IPS-18a (cell line): ENCODE data around the gene ANKFN1.

Experiments used
- H3K27ac ChIP-seq: one replicate; pipeline ENCODE4 v1.5.1; 2013; ENCODE audit warnings: low read length
- H3K27me3 ChIP-seq: one replicate; pipeline ENCODE4 v1.6.1; 2013; ENCODE audit warnings: mild to moderate bottlenecking, low read length; ENCODE audit not compliant: control insufficient read depth, insufficient read depth
- H3K36me3 ChIP-seq: one replicate; pipeline ENCODE4 v1.6.1; 2013; ENCODE audit warnings: low read depth, low read length; ENCODE audit not compliant: control insufficient read depth
- H3K4me1 ChIP-seq: one replicate; pipeline ENCODE4 v1.6.1; 2013; ENCODE audit warnings: low read depth, low read length; ENCODE audit not compliant: control insufficient read depth
- H3K4me3 ChIP-seq: one replicate; pipeline ENCODE4 v1.5.1; 2013; ENCODE audit warnings: low read length
- H3K9ac ChIP-seq: one replicate; pipeline ENCODE4 v1.6.1; 2013; ENCODE audit warnings: mild to moderate bottlenecking, low read length, moderate library complexity
- H3K9me3 ChIP-seq: one replicate; pipeline ENCODE4 v1.6.1; 2013; ENCODE audit warnings: low read depth, low read length; ENCODE audit not compliant: control insufficient read depth

ANKFN1 gene, protein sequence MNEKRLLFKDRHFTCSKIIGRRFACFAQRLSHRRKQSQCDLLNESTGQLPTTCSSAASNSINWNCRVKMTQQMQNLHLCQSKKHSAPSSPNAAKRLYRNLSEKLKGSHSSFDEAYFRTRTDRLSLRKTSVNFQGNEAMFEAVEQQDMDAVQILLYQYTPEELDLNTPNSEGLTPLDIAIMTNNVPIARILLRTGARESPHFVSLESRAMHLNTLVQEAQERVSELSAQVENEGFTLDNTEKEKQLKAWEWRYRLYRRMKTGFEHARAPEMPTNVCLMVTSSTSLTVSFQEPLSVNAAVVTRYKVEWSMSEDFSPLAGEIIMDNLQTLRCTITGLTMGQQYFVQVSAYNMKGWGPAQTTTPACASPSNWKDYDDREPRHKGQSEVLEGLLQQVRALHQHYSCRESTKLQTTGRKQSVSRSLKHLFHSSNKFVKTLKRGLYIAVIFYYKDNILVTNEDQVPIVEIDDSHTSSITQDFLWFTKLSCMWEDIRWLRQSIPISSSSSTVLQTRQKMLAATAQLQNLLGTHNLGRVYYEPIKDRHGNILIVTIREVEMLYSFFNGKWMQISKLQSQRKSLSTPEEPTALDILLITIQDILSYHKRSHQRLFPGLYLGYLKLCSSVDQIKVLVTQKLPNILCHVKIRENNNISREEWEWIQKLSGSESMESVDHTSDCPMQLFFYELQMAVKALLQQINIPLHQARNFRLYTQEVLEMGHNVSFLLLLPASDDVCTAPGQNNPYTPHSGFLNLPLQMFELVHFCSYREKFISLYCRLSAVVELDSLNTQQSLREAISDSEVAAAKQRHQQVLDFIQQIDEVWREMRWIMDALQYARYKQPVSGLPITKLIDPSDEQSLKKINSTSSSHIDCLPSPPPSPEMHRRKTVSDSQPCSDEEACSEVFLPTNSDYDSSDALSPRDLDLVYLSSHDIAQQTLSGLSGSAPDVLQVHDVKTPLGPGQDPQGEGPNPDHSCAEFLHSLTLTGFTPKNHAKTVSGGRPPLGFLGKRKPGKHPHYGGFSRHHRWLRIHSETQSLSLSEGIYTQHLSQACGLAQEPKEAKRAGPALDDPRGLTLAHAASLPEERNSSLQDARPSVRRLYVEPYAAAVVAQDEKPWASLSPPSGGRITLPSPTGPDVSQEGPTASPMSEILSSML

DNA sequence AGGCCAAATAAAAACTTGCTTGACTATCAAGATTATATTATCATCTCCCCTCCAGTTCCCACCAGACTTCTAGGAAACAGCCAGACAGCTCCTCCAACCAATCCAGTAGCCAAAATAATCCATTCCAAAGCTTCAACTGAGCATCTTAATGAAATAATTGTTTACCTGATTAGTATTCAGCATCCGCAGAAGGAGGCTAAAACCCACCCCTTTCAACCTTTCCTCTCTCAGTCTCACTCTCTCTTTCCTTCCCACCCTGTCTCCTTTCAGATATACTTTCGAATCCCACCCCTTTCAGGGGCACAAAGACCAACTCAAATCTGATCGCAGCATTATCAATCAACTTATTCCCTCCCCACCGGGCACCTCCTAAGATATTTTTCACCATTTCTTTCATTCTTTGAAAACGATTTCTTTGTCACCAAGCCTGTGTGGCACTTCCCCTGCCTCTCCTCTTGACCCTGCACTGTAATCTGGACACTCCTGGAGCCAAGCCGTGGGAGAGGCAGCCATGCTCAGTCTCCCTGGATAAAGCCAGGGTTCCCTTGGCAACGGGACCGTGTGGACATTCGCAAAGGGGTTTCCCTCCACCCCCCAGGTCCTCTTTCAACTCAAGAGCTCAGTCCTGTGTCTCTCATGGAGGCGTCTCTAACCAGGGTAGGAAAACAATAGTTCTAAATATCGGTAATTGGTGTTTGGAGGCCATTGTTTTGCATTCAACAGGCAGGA is at the start of gene ANKFN1:
TSS of gene ANKFN1 (plus strand) at position 602 of the 729 bp plus-strand sequence. CDS start 59,193 bp downstream, outside the sequence.
- Histone ChIP-seq H3K9me3 (no peaks in the 10 kb centered on the region), H3K9ac (no peak within 1 kb of the TSS), H3K27ac (no peak within 1 kb of the TSS), H3K36me3 (no peaks in the 10 kb centered on the region), H3K4me3 (no peak within 1 kb of the TSS), H3K4me1 (no peaks in the 10 kb centered on the region), H3K27me3 (no peaks in the 10 kb centered on the region)

- Histone ChIP-seq H3K9ac (no peak overlapping the region), H3K27me3 (no peaks in the 10 kb centered on the region), H3K4me1 (no peaks in the 10 kb centered on the region), H3K27ac (no peak overlapping the region), H3K9me3 (no peaks in the 10 kb centered on the region), H3K36me3 (no peaks in the 10 kb centered on the region), H3K4me3 (no peak overlapping the region)
Measured at GRCh38 chr17:56108811-56109284, 44.4 kb upstream of the ANKFN1 start.

- no peaks in the 10 kb centered on the region for H3K9me3 ChIP-seq
- H3K27ac ChIP-seq, result no peak overlapping the region
- H3K4me3 ChIP-seq, result no peak overlapping the region
- H3K9ac ChIP-seq, result no peak overlapping the region
- H3K27me3 ChIP-seq, result no peaks in the 10 kb centered on the region
- no peaks in the 10 kb centered on the region for H3K36me3 ChIP-seq
- no peaks in the 10 kb centered on the region for H3K4me1 ChIP-seq
Measured at GRCh38 chr17:56109836-56110235, 43.4 kb upstream of the ANKFN1 start.

- H3K36me3 ChIP-seq, result no peaks in the 10 kb centered on the region
- no peak overlapping the region for H3K9ac ChIP-seq
- H3K27ac ChIP-seq, result no peak overlapping the region
- H3K4me1 ChIP-seq, result no peaks in the 10 kb centered on the region
- no peak overlapping the region for H3K4me3 ChIP-seq
- no peaks in the 10 kb centered on the region for H3K9me3 ChIP-seq
- no peaks in the 10 kb centered on the region for H3K27me3 ChIP-seq
Measured at GRCh38 chr17:56110463-56111135, 42.7 kb upstream of the ANKFN1 start.

DNA sequence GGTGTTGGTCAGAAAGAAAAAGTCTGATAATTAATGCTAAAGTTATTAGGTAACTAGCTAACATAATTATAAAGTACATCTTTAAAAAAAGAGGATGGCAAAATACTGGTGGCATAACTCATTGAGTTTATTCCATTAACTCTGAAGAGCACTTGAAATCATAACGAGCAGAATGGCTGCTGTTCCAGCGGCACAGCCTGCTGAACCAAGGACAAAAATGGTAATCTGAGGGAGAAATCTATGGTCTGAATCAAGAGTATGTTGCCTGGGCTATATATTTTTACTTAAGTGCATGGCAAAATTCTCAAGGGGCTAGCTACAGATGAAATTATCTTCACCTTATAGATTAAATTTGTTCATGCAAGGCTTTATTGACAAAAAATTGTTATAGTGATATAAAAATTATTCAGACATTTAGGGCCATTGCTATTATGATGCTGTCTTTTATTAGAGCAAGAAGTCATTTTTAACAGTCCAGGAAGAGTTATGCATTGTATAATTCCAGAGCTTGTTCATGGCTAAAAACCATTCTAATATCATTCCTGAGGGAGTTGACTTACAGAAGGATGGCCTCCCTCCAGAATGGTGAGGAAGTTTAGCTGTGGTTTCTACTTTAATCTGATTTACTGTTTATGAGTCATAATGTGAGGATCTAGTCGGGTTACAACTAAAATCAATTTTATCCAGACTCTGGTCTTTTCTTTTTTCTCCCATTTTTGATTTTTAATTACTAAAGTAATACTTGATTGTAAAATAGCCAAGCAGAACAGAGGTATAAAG is 41.4 kb upstream of the ANKFN1 start:
- no peaks in the 10 kb centered on the region for H3K27me3 ChIP-seq
- H3K4me3 ChIP-seq, result no peak overlapping the region

GRCh38 chr17:56113486-56113885 is 39.8 kb upstream of the ANKFN1 start:
- no peak overlapping the region for H3K27ac ChIP-seq
- no peak overlapping the region for H3K9ac ChIP-seq
- no peaks in the 10 kb centered on the region for H3K36me3 ChIP-seq
- no peaks in the 10 kb centered on the region for H3K27me3 ChIP-seq
- no peak overlapping the region for H3K4me3 ChIP-seq
- H3K9me3 ChIP-seq, result no peaks in the 10 kb centered on the region
- H3K4me1 ChIP-seq, result no peaks in the 10 kb centered on the region

More for the DNA sequence above, 41.4 kb upstream of the ANKFN1 start:
- Histone ChIP-seq H3K27ac (no peak overlapping the region), H3K4me1 (no peaks in the 10 kb centered on the region), H3K9me3 (no peaks in the 10 kb centered on the region), H3K36me3 (no peaks in the 10 kb centered on the region), H3K9ac (no peak overlapping the region)

DNA sequence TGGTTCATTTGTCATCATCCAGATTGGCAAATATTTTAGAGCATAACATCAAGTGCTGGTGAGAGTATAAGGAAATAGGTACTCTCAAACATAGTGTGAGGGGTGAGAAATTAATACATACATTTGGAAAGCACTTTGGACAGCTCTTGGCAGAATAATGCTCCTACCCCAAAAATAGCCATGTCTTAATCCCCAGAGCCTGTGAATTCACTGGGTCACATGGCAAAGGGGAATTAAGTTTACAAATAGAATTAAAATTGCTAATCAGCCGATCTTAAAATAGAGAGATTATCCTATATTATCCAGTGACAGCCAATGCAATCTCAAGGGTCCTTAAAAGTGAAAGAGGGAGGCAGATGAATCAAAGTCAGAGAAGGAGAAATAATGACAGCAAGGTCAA is 38.8 kb upstream of the ANKFN1 start:
- Histone ChIP-seq H3K27me3 (no peaks in the 10 kb centered on the region), H3K27ac (no peak overlapping the region), H3K4me3 (no peak overlapping the region), H3K9ac (no peak overlapping the region), H3K36me3 (no peaks in the 10 kb centered on the region), H3K9me3 (no peaks in the 10 kb centered on the region), H3K4me1 (no peaks in the 10 kb centered on the region)

- Histone ChIP-seq H3K4me3 (no peak overlapping the region), H3K27ac (no peak overlapping the region), H3K27me3 (no peaks in the 10 kb centered on the region)
Measured at GRCh38 chr17:56119191-56119590, 34.1 kb upstream of the ANKFN1 start.

DNA sequence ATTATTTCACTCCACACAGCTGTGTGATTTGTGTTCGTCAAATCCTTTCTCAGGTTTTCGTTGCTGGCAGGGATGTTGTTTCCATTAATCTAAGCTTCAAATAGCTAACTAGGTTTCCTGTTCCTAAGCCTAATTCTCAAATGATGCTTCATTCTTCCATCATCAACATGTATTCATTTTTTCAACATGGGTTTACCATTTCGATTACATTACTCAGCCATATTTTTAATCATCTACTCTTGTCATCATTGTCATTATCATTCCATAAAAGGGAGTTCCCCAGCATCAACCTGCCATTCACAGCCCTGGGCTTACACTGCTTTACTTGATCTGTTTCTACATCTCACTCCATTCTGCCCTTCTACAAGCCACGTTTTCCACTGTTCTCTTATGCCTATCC is 33.3 kb upstream of the ANKFN1 start:
- H3K9ac ChIP-seq, result no peak overlapping the region
- H3K4me1 ChIP-seq, result no peaks in the 10 kb centered on the region
- no peaks in the 10 kb centered on the region for H3K27me3 ChIP-seq
- H3K36me3 ChIP-seq, result no peaks in the 10 kb centered on the region
- H3K4me3 ChIP-seq, result no peak overlapping the region
- no peak overlapping the region for H3K27ac ChIP-seq
- no peaks in the 10 kb centered on the region for H3K9me3 ChIP-seq

More at GRCh38 chr17:56119191-56119590, 34.1 kb upstream of the ANKFN1 start:
- Histone ChIP-seq H3K4me1 (no peaks in the 10 kb centered on the region), H3K9me3 (no peaks in the 10 kb centered on the region), H3K36me3 (no peaks in the 10 kb centered on the region), H3K9ac (no peak overlapping the region)
